WTC11 (cell line): ENCODE measurements around the gene RAB3B. TPM values are rescaled to one million over a fixed set of nuclear protein-coding genes. Genes with fewer than 3 reads are reported as not detected.

Experiments
- ATAC-seq: fragments of 200-7000 bp; cut with Tn5 transposase; 2 replicates; pipeline ENCODE4 v1.10.0; 2021; ENCODE audit warnings: mild to moderate bottlenecking, moderate library complexity
- CTCF ChIA-PET: fragments of 300-600 bp; sonication (Branson Sonifier 250); formaldehyde crosslinking; loops from one replicate; lab custom pipeline; 2021; ENCODE audit warnings: antibody characterized with exemption; lab: Charles Lee
- POLR2A ChIA-PET: fragments of 350-600 bp; sonication (Branson Sonifier 250); formaldehyde crosslinking; loops from one replicate; lab custom pipeline; 2021; ENCODE audit warnings: antibody characterized with exemption; lab: Charles Lee
- DNase-seq: peaks from one replicate; pipeline ENCODE4 v3.0.0; 2021; ENCODE audit warnings: low spot score
- H3K27ac Mint-ChIP-seq: 2 replicates; pipeline ENCODE4 v1.8.0; 2021; ENCODE audit warnings: mixed read lengths
- H3K27me3 Mint-ChIP-seq: 2 replicates; pipeline ENCODE4 v1.8.0; 2021; ENCODE audit warnings: low read depth, mild to moderate bottlenecking, moderate library complexity, mixed read lengths
- H3K36me3 Mint-ChIP-seq: 2 replicates; pipeline ENCODE4 v1.8.0; 2021; ENCODE audit warnings: mixed read lengths
- H3K4me1 Mint-ChIP-seq: 2 replicates; pipeline ENCODE4 v1.8.0; 2022; ENCODE audit warnings: mixed read lengths
- H3K4me3 Mint-ChIP-seq: 2 replicates; pipeline ENCODE4 v1.8.0; 2021; ENCODE audit warnings: mild to moderate bottlenecking, moderate library complexity, mixed read lengths
- H3K9me3 Mint-ChIP-seq: 2 replicates; pipeline ENCODE4 v1.8.0; 2021; ENCODE audit warnings: mixed read lengths
- CREB1 ChIP-seq: sonication (generic); formaldehyde crosslinking; IDR thresholded peaks from 2 replicates; pipeline ENCODE4 v1.8.0; 2023; ENCODE audit warnings: mild to moderate bottlenecking, missing genetic modification reagents
- CTCF ChIP-seq: fragments of 200-600 bp; IDR thresholded peaks from 2 replicates; pipeline ENCODE4 v1.8.0; 2022; ENCODE audit warnings: antibody characterized with exemption
- E2F1 ChIP-seq: sonication (generic); formaldehyde crosslinking; IDR thresholded peaks from 2 replicates; pipeline ENCODE4 v1.8.0; 2022; ENCODE audit warnings: mild to moderate bottlenecking, missing genetic modification reagents
- FOXJ3 ChIP-seq: sonication (generic); formaldehyde crosslinking; IDR thresholded peaks from 2 replicates; pipeline ENCODE4 v1.9.0; 2021; ENCODE audit warnings: missing genetic modification reagents, mild to moderate bottlenecking, borderline replicate concordance
- GABPB1 ChIP-seq: sonication (generic); formaldehyde crosslinking; IDR thresholded peaks from 2 replicates; pipeline ENCODE4 v1.8.1; 2023; ENCODE audit warnings: mild to moderate bottlenecking, missing genetic modification reagents
- GTF2I ChIP-seq: fragments of 250-450 bp; sonication (Bioruptor Pico); conservative IDR thresholded peaks from 2 replicates; pipeline ENCODE4 v1.4.0; 2021; ENCODE audit warnings: mild to moderate bottlenecking
- IRF2 ChIP-seq: sonication (generic); formaldehyde crosslinking; IDR thresholded peaks from 2 replicates; pipeline ENCODE4 v1.8.0; 2022; ENCODE audit warnings: low read depth, missing genetic modification reagents, borderline replicate concordance
- NFATC4 ChIP-seq: fragments of 250-450 bp; sonication (Bioruptor Pico); IDR thresholded peaks from 2 replicates; pipeline ENCODE4 v1.9.0; 2021; ENCODE audit warnings: mild to moderate bottlenecking
- NR1H2 ChIP-seq: sonication (generic); formaldehyde crosslinking; IDR thresholded peaks from 2 replicates; pipeline ENCODE4 v1.9.0; 2021; ENCODE audit warnings: mild to moderate bottlenecking, moderate library complexity, missing genetic modification reagents
- PREB ChIP-seq: sonication (generic); formaldehyde crosslinking; IDR thresholded peaks from 2 replicates; pipeline ENCODE4 v1.8.1; 2022; ENCODE audit warnings: mild to moderate bottlenecking, missing genetic modification reagents, moderate library complexity, borderline replicate concordance
- ZNF138 ChIP-seq: sonication (generic); formaldehyde crosslinking; conservative IDR thresholded peaks from 2 replicates; pipeline ENCODE4 v1.8.1; 2022; ENCODE audit warnings: mild to moderate bottlenecking, moderate library complexity, missing genetic modification reagents
- ZNF219 ChIP-seq: sonication (generic); formaldehyde crosslinking; IDR thresholded peaks from 2 replicates; pipeline ENCODE4 v1.8.0; 2023; ENCODE audit warnings: missing genetic modification reagents, mild to moderate bottlenecking, borderline replicate concordance
- ZNF232 ChIP-seq: sonication (generic); formaldehyde crosslinking; IDR thresholded peaks from 2 replicates; pipeline ENCODE4 v1.8.0; 2022; ENCODE audit warnings: mild to moderate bottlenecking, missing genetic modification reagents
- ZNF317 ChIP-seq: sonication (generic); formaldehyde crosslinking; IDR thresholded peaks from 2 replicates; pipeline ENCODE4 v1.8.1; 2023; ENCODE audit warnings: low read depth, mild to moderate bottlenecking, moderate library complexity, missing genetic modification reagents, borderline replicate concordance
- ZNF416 ChIP-seq: fragments of 250-450 bp; sonication (Bioruptor Pico); IDR thresholded peaks from 2 replicates; pipeline ENCODE4 v1.9.0; 2021; ENCODE audit warnings: mild to moderate bottlenecking, inconsistent platforms
- total RNA-seq: library from RNA; stranded (reverse); gene quantifications from 3 replicates; pipeline ENCODE4 v1.2.3, GENCODE V29; 2021
- TF ChIP-seq, protein P1 (sequence below): sonication (generic); formaldehyde crosslinking; IDR thresholded peaks from 2 replicates; pipeline ENCODE4 v1.8.1; 2023; ENCODE audit warnings: mild to moderate bottlenecking, missing genetic modification reagents
- TF ChIP-seq, protein P2 (sequence below): sonication (generic); formaldehyde crosslinking; IDR thresholded peaks from 2 replicates; pipeline ENCODE4 v1.8.1; 2023; ENCODE audit warnings: mild to moderate bottlenecking, missing genetic modification reagents, borderline replicate concordance
- TF ChIP-seq, protein P3 (sequence below): sonication (generic); formaldehyde crosslinking; IDR thresholded peaks from 2 replicates; pipeline ENCODE4 v1.8.0; 2023; ENCODE audit warnings: missing genetic modification reagents, mild to moderate bottlenecking, borderline replicate concordance
- TF ChIP-seq, protein P4 (sequence below): sonication (generic); formaldehyde crosslinking; IDR thresholded peaks from 2 replicates; pipeline ENCODE4 v1.8.1; 2023; ENCODE audit warnings: mild to moderate bottlenecking, missing genetic modification reagents, moderate library complexity

The RAB3B gene
- total RNA-seq, 1 experiment from 2014 or later, result 36.9 TPM

GRCh38 chr1:51899022-51899421 lies 91.5 kb downstream of the RAB3B start:
- peaks cover 8% of the 10 kb centered on the region for H3K4me1 Mint-ChIP-seq
- H3K27me3 Mint-ChIP-seq, result no peaks in the 10 kb centered on the region
- DNase-seq (no peak), ATAC-seq (no peak)
- ChIA-PET POLR2A (no interaction called here), CTCF (interaction anchor here (0.8 kb wide), 1 partner anchor 56 kb away, joined by 3 read pairs; no protein-coding TSS in a partner anchor)
- no peaks in the 10 kb centered on the region for H3K9me3 Mint-ChIP-seq
- TF ChIP-seq ZNF219 (CRISPR knock-in tag) (no peak), ZNF317 (CRISPR knock-in tag) (no peak), IRF2 (CRISPR knock-in tag) (no peak), ZNF416 (no peak), GABPB1 (CRISPR knock-in tag) (no peak), NR1H2 (CRISPR knock-in tag) (no peak), NFATC4 (no peak), E2F1 (no peak), ZNF138 (CRISPR knock-in tag) (no peak), FOXJ3 (no peak), CREB1 (CRISPR knock-in tag) (no peak), CTCF (no peak), ZNF232 (no peak), PREB (CRISPR knock-in tag) (no peak), GTF2I (CRISPR knock-in tag) (no peak)
- TF ChIP-seq, protein P1, sequence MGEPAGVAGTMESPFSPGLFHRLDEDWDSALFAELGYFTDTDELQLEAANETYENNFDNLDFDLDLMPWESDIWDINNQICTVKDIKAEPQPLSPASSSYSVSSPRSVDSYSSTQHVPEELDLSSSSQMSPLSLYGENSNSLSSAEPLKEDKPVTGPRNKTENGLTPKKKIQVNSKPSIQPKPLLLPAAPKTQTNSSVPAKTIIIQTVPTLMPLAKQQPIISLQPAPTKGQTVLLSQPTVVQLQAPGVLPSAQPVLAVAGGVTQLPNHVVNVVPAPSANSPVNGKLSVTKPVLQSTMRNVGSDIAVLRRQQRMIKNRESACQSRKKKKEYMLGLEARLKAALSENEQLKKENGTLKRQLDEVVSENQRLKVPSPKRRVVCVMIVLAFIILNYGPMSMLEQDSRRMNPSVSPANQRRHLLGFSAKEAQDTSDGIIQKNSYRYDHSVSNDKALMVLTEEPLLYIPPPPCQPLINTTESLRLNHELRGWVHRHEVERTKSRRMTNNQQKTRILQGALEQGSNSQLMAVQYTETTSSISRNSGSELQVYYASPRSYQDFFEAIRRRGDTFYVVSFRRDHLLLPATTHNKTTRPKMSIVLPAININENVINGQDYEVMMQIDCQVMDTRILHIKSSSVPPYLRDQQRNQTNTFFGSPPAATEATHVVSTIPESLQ, result no peak
- TF ChIP-seq, protein P2, sequence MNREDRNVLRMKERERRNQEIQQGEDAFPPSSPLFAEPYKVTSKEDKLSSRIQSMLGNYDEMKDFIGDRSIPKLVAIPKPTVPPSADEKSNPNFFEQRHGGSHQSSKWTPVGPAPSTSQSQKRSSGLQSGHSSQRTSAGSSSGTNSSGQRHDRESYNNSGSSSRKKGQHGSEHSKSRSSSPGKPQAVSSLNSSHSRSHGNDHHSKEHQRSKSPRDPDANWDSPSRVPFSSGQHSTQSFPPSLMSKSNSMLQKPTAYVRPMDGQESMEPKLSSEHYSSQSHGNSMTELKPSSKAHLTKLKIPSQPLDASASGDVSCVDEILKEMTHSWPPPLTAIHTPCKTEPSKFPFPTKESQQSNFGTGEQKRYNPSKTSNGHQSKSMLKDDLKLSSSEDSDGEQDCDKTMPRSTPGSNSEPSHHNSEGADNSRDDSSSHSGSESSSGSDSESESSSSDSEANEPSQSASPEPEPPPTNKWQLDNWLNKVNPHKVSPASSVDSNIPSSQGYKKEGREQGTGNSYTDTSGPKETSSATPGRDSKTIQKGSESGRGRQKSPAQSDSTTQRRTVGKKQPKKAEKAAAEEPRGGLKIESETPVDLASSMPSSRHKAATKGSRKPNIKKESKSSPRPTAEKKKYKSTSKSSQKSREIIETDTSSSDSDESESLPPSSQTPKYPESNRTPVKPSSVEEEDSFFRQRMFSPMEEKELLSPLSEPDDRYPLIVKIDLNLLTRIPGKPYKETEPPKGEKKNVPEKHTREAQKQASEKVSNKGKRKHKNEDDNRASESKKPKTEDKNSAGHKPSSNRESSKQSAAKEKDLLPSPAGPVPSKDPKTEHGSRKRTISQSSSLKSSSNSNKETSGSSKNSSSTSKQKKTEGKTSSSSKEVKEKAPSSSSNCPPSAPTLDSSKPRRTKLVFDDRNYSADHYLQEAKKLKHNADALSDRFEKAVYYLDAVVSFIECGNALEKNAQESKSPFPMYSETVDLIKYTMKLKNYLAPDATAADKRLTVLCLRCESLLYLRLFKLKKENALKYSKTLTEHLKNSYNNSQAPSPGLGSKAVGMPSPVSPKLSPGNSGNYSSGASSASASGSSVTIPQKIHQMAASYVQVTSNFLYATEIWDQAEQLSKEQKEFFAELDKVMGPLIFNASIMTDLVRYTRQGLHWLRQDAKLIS (CRISPR knock-in tag), result no peak
- TF ChIP-seq, protein P3, sequence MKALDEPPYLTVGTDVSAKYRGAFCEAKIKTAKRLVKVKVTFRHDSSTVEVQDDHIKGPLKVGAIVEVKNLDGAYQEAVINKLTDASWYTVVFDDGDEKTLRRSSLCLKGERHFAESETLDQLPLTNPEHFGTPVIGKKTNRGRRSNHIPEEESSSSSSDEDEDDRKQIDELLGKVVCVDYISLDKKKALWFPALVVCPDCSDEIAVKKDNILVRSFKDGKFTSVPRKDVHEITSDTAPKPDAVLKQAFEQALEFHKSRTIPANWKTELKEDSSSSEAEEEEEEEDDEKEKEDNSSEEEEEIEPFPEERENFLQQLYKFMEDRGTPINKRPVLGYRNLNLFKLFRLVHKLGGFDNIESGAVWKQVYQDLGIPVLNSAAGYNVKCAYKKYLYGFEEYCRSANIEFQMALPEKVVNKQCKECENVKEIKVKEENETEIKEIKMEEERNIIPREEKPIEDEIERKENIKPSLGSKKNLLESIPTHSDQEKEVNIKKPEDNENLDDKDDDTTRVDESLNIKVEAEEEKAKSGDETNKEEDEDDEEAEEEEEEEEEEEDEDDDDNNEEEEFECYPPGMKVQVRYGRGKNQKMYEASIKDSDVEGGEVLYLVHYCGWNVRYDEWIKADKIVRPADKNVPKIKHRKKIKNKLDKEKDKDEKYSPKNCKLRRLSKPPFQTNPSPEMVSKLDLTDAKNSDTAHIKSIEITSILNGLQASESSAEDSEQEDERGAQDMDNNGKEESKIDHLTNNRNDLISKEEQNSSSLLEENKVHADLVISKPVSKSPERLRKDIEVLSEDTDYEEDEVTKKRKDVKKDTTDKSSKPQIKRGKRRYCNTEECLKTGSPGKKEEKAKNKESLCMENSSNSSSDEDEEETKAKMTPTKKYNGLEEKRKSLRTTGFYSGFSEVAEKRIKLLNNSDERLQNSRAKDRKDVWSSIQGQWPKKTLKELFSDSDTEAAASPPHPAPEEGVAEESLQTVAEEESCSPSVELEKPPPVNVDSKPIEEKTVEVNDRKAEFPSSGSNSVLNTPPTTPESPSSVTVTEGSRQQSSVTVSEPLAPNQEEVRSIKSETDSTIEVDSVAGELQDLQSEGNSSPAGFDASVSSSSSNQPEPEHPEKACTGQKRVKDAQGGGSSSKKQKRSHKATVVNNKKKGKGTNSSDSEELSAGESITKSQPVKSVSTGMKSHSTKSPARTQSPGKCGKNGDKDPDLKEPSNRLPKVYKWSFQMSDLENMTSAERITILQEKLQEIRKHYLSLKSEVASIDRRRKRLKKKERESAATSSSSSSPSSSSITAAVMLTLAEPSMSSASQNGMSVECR (CRISPR knock-in tag), result no peak
- TF ChIP-seq, protein P4, sequence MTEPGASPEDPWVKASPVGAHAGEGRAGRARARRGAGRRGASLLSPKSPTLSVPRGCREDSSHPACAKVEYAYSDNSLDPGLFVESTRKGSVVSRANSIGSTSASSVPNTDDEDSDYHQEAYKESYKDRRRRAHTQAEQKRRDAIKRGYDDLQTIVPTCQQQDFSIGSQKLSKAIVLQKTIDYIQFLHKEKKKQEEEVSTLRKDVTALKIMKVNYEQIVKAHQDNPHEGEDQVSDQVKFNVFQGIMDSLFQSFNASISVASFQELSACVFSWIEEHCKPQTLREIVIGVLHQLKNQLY (CRISPR knock-in tag), result no peak
- H3K4me3 Mint-ChIP-seq, result no peak overlapping the region
- H3K36me3 Mint-ChIP-seq, result no peaks in the 10 kb centered on the region
- no peak overlapping the region for H3K27ac Mint-ChIP-seq
